HEK293T (cell line): ENCODE measurements around the gene HDAC8.

ENCODE experiments used
- CTCF ChIA-PET: fragments of 350-600 bp; formaldehyde crosslinking; extraction: SDS; loops from one replicate; lab custom pipeline; 2021; ENCODE audit warnings: antibody characterized with exemption, inconsistent platforms; lab: Yijun Ruan, JAX
- POLR2A ChIA-PET: fragments of 350-600 bp; formaldehyde crosslinking; extraction: SDS; loops from one replicate; lab custom pipeline; 2020; ENCODE audit warnings: antibody characterized with exemption, inconsistent platforms; lab: Yijun Ruan, JAX
- DNase-seq: peaks from one replicate; pipeline ENCODE4 v3.0.0; 2012; ENCODE audit warnings: mixed read lengths; ENCODE audit errors: extremely low spot score
- ARNT ChIP-seq: fragments of 450-650 bp; IDR thresholded peaks from 2 replicates; pipeline ENCODE4 v1.6.1; 2017; ENCODE audit warnings: mild to moderate bottlenecking
- BHLHE40 ChIP-seq: fragments of 450-650 bp; IDR thresholded peaks from 2 replicates; pipeline ENCODE4 v1.6.1; 2016; ENCODE audit warnings: mild to moderate bottlenecking, moderate library complexity, borderline replicate concordance
- CTBP1 ChIP-seq: fragments of 450-650 bp; IDR thresholded peaks from 2 replicates; pipeline ENCODE4 v1.6.1; 2016; ENCODE audit warnings: borderline replicate concordance
- ELF4 ChIP-seq: fragments of 450-650 bp; IDR thresholded peaks from 2 replicates; pipeline ENCODE4 v1.6.1; 2017; ENCODE audit warnings: antibody characterized with exemption
- FOXA1 ChIP-seq: fragments of 450-650 bp; IDR thresholded peaks from 2 replicates; pipeline ENCODE4 v1.6.1; 2016; ENCODE audit warnings: mild to moderate bottlenecking
- FOXK2 ChIP-seq: fragments of 450-650 bp; IDR thresholded peaks from 2 replicates; pipeline ENCODE4 v1.6.1; 2016; ENCODE audit warnings: mild to moderate bottlenecking
- FOXM1 ChIP-seq: fragments of 450-650 bp; IDR thresholded peaks from 2 replicates; pipeline ENCODE4 v1.6.1; 2017; ENCODE audit warnings: mild to moderate bottlenecking, borderline replicate concordance
- HDGF ChIP-seq: fragments of 450-650 bp; IDR thresholded peaks from 2 replicates; pipeline ENCODE4 v1.6.1; 2017; ENCODE audit warnings: antibody characterized with exemption, borderline replicate concordance
- L3MBTL2 ChIP-seq: fragments of 450-650 bp; conservative IDR thresholded peaks from 2 replicates; pipeline ENCODE4 v1.6.1; 2016; ENCODE audit warnings: mild to moderate bottlenecking
- LEF1 ChIP-seq: fragments of 450-650 bp; IDR thresholded peaks from 2 replicates; pipeline ENCODE4 v1.6.1; 2017; ENCODE audit warnings: mild to moderate bottlenecking, borderline replicate concordance
- NFRKB ChIP-seq: fragments of 450-650 bp; IDR thresholded peaks from 2 replicates; pipeline ENCODE4 v1.6.1; 2016; ENCODE audit warnings: mild to moderate bottlenecking, moderate library complexity
- SP1 ChIP-seq: fragments of 450-650 bp; IDR thresholded peaks from 2 replicates; pipeline ENCODE4 v1.6.1; 2017
- SUZ12 ChIP-seq: fragments of 450-650 bp; IDR thresholded peaks from 2 replicates; pipeline ENCODE4 v1.6.1; 2016; ENCODE audit warnings: mild to moderate bottlenecking
- TARDBP ChIP-seq: fragments of 450-650 bp; IDR thresholded peaks from 2 replicates; pipeline ENCODE4 v1.6.1; 2016
- ZNF384 ChIP-seq: fragments of 450-650 bp; IDR thresholded peaks from 2 replicates; pipeline ENCODE4 v1.6.1; 2016
- TF ChIP-seq, protein P1 (sequence below): fragments of 450-650 bp; IDR thresholded peaks from 2 replicates; pipeline ENCODE4 v1.6.1; 2016

Gene HDAC8

DNA sequence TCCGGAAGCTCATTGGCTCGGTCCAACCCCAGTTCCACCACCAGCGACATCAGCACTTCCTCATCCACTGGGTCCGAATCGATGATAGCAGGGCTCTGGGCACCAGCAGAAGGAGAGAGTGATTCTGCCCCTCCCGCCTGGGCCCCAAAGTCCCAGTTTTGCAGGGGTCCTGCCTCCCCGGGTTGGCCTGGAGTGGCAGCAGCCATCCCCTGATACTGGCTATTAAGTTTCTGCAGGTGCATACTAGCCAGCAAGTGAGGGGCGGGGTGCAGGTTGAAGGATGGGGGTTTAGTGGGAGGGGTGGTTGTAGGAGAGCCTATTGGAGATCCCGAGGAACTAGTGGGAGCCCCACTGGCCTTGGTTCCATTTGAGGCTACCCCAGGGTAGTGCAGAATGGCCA, 270.9 kb downstream of the HDAC8 start:
- CTCF ChIA-PET = no interaction called here

DNA sequence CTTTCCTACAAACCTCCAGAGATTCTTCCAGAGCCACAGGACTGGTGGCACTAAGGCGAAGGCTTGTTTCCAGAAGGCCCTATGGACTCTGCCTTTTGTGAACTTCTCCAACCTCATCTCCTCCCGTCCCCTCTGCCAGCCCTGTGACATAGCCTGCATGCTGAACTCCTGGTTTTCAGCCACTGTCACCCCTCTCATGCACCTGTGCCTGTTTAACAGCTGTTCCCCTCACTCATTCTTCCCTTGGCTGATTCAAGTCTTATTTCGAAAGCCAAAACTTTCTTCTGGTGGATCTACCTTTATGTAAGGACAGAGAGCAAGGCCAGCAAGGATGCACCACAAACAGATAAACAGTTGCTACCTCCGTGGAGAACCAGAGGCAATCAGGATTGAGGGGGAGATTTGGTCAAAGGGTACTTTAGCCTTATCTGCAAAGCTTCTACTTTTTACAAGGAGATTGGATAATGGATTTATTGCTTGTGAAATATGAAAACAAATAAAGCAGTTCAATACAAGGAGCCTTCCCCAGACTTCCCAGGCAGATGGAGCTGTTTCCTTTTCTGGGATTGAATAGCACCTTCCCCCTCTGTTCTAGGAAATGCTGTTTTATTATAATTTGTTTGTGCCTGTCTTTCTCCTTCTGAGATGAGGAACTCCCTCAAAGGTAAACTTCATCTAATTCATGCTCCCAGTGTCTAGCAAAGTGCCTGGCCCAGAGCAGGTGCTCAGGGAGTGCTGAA, 272.6 kb downstream of the HDAC8 start:
- ChIA-PET CTCF (interaction anchor here (1.6 kb wide), 1 partner anchor 23 kb away, joined by 3 read pairs; no protein-coding TSS in a partner anchor), POLR2A (interaction anchor here (2.8 kb wide), 1 partner anchor 23 kb away, joined by 16 read pairs; the partner anchor contains the start of gene RPS4X)
- DNase-seq = no peak
- TF ChIP-seq TARDBP = no peak
- no peak for TF ChIP-seq ARNT
- TF ChIP-seq SP1 = no peak
- no peak for TF ChIP-seq BHLHE40
- TF ChIP-seq LEF1 = no peak
- no peak for TF ChIP-seq FOXM1
- no peak for TF ChIP-seq NFRKB
- no peak for TF ChIP-seq HDGF

More for the DNA sequence above, 270.9 kb downstream of the HDAC8 start:
- DNase-seq = no peak
- POLR2A ChIA-PET = interaction anchor here (0.8 kb wide), 1 partner anchor 25 kb away, joined by 3 read pairs; the partner anchor contains the start of gene RPS4X
- TF ChIP-seq, protein P1, sequence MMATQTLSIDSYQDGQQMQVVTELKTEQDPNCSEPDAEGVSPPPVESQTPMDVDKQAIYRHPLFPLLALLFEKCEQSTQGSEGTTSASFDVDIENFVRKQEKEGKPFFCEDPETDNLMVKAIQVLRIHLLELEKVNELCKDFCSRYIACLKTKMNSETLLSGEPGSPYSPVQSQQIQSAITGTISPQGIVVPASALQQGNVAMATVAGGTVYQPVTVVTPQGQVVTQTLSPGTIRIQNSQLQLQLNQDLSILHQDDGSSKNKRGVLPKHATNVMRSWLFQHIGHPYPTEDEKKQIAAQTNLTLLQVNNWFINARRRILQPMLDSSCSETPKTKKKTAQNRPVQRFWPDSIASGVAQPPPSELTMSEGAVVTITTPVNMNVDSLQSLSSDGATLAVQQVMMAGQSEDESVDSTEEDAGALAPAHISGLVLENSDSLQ = no peak
- no peak for TF ChIP-seq ELF4
- no peak for TF ChIP-seq TARDBP
- TF ChIP-seq FOXA1 = no peak
- TF ChIP-seq FOXM1 = no peak
- TF ChIP-seq ARNT = no peak
- no peak for TF ChIP-seq FOXK2
- TF ChIP-seq L3MBTL2 = no peak
- TF ChIP-seq BHLHE40 = no peak
- no peak for TF ChIP-seq NFRKB
- no peak for TF ChIP-seq ZNF384
- TF ChIP-seq SP1 = no peak
- no peak for TF ChIP-seq HDGF
- TF ChIP-seq LEF1 = no peak
- TF ChIP-seq CTBP1 = no peak

DNA sequence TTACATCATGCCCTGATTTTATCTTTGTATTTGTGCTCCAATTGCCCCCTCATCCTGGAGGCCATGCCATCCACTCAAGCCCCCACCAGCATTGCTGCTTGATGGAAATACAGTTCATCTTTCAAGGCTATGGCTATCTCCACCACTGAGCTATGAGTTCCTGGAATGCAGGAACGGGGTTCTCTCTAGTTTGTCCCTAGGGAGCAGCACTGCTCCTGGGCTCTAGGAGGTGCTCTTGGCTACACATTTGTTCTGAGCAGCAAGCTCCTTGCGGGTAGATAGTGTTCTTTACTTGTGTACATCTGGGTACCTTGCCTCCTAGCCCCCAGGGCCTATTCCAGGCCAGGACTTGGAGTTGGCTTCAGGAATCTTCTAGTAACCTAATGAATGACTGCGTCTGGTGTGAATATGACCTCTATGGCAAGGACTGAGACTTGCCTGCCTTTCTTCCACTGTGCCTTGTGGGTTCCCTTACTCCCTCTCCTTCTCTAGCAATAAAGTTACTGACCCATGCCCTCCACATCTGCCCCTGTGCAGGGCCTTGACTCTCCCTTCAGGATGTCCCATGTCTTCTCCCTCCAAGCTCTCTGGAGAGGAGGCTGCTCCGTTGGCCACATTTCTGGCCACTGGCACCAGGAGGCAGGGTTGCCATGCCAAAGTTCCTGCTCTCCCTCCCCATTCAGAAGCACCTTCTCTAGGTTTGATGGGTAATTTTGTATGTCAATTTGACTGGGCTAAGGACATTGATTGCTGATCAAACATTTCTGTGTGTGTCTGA, 274.5 kb downstream of the HDAC8 start:
- peak; percentile 57 for DNase-seq
- POLR2A ChIA-PET = interaction anchor here (1.9 kb wide), 1 partner anchor 21 kb away, joined by 11 read pairs; the partner anchor contains the start of gene RPS4X
- CTCF ChIA-PET = interaction anchor here (0.6 to 1.1 kb wide), 5 partner anchors 11 to 428 kb away, joined by 3 to 5 read pairs (median 3); no protein-coding TSS in a partner anchor
- no peak for TF ChIP-seq LEF1
- TF ChIP-seq, protein P1 = no peak
- TF ChIP-seq SP1 = no peak
- no peak for TF ChIP-seq ELF4
- no peak for TF ChIP-seq FOXK2
- TF ChIP-seq BHLHE40 = no peak
- TF ChIP-seq ARNT = no peak
- TF ChIP-seq TARDBP = no peak
- TF ChIP-seq L3MBTL2 = no peak
- TF ChIP-seq CTBP1 = no peak
- TF ChIP-seq FOXA1 = no peak
- no peak for TF ChIP-seq ZNF384
- TF ChIP-seq HDGF = no peak
- TF ChIP-seq FOXM1 = no peak

DNA sequence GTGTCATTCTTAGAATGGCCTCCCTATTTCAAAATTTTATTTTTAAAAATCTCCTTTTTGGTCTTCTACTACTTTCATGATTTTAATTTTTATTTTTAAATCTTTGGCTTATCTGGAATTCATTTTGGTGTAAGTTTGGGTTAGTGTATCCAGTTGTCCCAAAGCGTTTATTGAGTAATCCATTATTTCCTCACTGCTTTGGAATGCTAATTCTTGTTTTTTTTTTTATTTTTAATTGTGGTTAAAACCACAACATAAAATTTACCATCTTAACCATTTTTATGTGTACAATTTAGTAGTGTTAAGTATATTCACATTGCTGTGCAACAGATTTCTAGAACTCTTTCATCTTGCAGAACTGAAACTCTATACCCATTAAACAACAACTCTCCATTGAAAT, 275.7 kb downstream of the HDAC8 start:
- POLR2A ChIA-PET = interaction anchor here (1.9 kb wide), 1 partner anchor 20 kb away, joined by 11 read pairs; the partner anchor contains the start of gene RPS4X
- no peak for DNase-seq
- CTCF ChIA-PET = interaction anchor here (0.7 kb wide), 1 partner anchor 623 kb away, joined by 3 read pairs; no protein-coding TSS in a partner anchor
- TF ChIP-seq ELF4 (no peak), FOXK2 (no peak), FOXM1 (no peak), ARNT (no peak), HDGF (no peak), CTBP1 (no peak)

DNA sequence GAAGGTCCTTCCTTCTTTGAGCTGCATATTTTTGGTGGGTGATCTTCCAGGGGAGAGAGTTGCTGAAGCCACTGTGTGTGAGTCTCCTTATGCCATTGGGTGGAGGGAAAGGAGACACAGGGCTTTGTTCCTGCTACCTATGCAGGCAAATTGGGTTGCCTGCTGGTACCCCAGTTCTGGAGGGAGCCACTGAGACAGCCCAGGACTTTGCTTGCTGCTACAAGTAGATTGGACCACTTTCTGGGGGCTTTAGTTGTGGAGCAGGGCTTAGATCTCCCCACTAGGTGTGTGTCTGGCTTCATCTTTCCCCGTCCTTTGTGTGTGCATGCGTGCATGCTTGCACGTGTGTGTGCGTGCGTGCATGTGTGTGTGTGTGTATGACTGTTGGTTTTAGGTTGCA, 276.9 kb downstream of the HDAC8 start:
- ChIA-PET POLR2A (no interaction called here), CTCF (no interaction called here)
- TF ChIP-seq FOXM1 = no peak
- TF ChIP-seq, protein P1 = no peak
- no peak for TF ChIP-seq BHLHE40
- TF ChIP-seq ARNT = no peak
- TF ChIP-seq SUZ12 = no peak
- TF ChIP-seq CTBP1 = no peak
- no peak for TF ChIP-seq SP1
- no peak for TF ChIP-seq ZNF384
- TF ChIP-seq FOXA1 = no peak
- TF ChIP-seq NFRKB = no peak
- no peak for TF ChIP-seq FOXK2
- TF ChIP-seq ELF4 = no peak
- DNase-seq = no peak
